GM19099 (cell line): ENCODE measurements around the gene BID.

Source experiments
- POLR2A ChIP-seq: IDR thresholded peaks from 3 replicates; pipeline ENCODE4 v1.6.1; 2011; ENCODE audit warnings: low read depth; ENCODE audit not compliant: insufficient read length; ENCODE audit errors: extremely low read depth

Gene BID

GRCh38 chr22:17746916-17747315 is 27.4 kb downstream of the BID start:
- no peak for TF ChIP-seq POLR2A

GRCh38 chr22:17744430-17744829 is 29.8 kb downstream of the BID start:
- TF ChIP-seq POLR2A = no peak

GRCh38 chr22:17743661-17744411 is 30.4 kb downstream of the BID start:
- TF ChIP-seq POLR2A = no peak

- no peak for TF ChIP-seq POLR2A
Measured at GRCh38 chr22:17742527-17742902, 31.8 kb downstream of the BID start.

DNA sequence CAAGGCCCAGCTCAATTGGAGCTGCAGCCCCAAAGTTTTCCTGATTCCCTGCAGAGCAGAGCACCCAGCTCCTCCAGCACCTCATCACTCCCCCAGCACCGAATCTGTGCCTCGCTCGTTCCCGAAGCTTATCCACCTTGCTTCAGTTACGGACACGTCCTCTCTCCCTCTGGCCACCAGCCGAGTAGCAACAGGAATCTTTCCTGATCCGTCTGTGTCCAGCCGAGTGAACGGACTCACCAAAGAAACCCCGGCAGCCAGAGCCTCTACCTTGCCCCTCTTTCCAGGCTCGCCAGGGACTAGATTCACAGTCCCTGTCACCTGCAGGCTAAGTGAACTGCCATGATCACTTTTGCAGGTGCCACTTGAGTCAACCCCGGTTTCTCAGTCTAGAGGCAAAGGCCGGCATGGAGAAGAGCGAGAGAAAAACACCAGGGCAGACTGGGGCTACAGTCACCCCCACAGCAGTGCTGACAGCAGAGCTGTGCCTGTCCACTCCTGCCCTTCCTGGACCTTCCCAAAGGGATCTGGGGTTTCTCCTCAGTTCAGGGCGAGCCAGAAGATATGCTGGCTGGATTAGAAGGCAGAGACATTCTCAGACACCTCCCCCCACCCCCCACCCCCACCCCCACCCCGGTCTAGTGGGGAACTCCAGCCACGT is 32.3 kb downstream of the BID start:
- TF ChIP-seq POLR2A = no peak

DNA sequence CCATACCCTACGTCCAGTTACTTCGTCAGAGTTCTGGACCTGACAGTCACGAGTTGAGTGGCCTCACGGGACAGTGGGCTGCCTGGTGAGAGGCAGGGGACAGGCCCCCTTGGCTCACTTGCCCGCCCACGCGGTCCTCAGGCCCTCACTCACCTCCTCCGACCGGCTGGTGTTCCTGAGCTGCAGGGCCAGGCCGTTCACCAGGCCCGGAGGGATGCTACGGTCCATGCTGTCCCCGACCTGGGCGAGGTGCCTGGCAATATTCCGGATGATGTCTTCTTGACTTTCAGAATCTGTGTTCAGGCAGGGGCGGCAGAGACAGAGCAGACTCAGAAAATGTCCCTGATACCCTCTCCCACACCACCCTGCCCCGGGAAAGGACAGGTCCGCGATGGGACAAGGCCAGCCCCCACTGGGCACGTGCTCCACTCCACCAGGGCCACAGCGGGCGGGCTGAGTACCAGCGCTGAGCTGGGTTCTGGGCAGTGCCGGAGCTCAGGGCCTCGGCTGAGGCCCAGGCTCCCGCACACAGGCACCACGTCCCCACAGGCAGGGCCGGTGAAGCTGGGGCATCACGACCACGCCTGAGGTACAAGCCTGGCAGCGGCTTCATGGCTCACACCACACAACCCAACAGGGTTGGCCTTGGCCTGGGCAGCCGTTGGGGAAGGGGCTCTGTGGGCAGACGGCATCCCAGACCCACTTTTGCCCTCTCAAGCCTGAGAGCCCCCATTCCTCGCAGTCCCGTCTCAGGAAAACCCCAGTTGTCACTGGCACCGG is 34.9 kb downstream of the BID start:
- TF ChIP-seq POLR2A = no peak

- no peak for TF ChIP-seq POLR2A
Measured at GRCh38 chr22:17738386-17739128, 35.7 kb downstream of the BID start.

DNA sequence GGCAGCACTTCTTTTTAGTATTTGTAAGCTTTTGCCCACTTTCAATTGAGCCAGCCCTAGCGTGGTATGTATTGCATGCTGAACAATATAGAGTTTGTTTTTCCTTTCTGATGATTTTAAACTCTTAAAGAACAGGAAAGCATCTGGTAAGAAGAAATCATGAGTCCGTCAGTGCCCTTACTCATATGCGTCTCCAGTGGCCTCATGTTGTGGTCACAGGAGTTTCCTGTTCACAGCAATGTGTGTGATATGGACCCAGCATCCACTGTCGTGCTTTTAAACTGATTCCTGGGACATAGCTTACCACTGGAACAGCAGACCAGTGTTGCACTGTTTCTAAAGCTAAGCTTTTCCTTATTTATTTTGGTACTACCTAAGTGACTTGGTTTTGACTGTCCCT is 40.1 kb downstream of the BID start:
- no peak for TF ChIP-seq POLR2A

- TF ChIP-seq POLR2A = no peak
Measured at GRCh38 chr22:17733466-17733865, 40.8 kb downstream of the BID start.

- no peak for TF ChIP-seq POLR2A
Measured at GRCh38 chr22:17732251-17732854, 41.9 kb downstream of the BID start.

GRCh38 chr22:17729561-17729960 is 44.7 kb downstream of the BID start:
- TF ChIP-seq POLR2A = no peak

- no peak for TF ChIP-seq POLR2A
Measured at GRCh38 chr22:17728786-17729185, 45.5 kb downstream of the BID start.

DNA sequence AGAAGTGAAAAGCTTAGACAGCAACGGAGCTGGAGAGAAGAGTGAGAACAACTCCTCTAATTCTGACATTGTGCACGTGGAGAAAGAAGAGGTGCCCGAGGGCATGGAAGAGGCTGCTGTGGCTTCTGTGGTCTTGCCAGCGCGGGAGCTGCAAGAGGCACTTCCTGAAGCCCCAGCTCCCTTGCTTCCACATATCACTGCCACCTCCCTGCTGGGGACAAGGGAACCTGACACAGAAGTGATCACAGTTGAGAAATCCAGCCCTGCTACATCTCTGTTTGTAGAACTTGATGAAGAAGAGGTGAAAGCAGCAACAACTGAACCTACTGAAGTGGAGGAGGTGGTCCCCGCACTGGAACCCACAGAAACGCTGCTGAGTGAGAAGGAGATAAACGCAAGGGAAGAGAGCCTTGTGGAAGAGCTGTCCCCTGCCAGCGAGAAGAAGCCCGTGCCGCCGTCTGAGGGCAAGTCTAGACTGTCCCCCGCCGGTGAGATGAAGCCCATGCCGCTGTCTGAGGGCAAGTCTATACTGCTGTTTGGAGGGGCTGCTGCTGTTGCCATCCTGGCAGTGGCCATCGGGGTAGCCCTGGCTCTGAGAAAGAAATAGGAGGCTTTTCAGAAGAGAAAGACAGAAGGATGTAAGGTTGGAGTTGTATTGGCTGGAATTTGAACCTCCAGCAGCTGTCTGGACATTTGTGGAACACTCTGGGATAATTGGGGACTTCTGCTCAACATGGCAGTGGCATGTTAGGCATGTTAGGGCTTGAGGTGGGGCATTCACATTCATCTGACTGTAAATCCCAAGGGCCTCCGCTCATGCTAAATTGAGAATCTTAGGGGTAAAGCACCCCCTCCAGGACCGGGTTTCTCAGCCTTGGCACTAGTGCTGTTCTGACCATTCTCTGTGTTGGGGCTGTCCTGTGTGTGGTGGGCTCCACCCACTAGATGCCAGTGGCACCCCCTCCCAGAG is 47.1 kb downstream of the BID start:
- no peak for TF ChIP-seq POLR2A
